ENCODE data around the gene GPS1.
A peak's percentile ranks its signal among the peaks of the same experiment; 100 is the strongest.

The GPS1 gene

DNA sequence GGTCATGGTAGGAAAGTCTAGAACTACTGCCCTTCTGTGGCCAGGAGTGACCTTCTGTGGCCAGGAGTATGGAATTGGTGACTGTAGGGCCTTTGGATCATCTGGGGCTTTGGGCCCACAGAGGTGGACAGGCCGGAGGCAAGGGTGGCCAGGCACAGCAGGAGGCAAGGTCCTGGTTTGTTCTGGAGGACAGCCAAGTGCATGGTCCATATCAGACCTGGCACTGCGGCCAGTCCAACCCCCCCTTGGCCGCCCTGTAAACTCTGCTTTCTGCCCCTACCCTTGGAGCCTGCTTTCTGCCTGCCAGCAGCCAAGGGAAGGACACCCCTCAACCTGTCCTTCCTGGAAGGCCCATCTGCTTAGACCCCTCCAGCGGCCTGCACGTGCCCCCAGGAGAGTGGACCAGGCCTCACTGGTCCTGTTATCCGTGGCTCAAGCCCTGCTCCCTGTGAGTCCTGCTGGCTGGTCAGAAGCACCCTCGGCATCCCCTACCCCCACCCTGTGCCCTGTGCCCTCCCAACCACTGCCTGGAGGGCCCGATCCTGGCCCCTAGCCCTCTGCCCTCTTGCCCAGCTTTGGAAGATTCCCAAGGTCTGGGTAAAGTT lies 11.9 kb upstream of the GPS1 start:
- no peak for DNase-seq (ENCODE audit: low spot score)
- CTCF ChIA-PET, result interaction anchor here (1.8 kb wide), 1 partner anchor 9 kb away, joined by 6 read pairs; no protein-coding TSS in a partner anchor
- POLR2A ChIA-PET (ENCODE audit: low non-redundant PET), result no interaction called here
- TF ChIP-seq, protein P1, sequence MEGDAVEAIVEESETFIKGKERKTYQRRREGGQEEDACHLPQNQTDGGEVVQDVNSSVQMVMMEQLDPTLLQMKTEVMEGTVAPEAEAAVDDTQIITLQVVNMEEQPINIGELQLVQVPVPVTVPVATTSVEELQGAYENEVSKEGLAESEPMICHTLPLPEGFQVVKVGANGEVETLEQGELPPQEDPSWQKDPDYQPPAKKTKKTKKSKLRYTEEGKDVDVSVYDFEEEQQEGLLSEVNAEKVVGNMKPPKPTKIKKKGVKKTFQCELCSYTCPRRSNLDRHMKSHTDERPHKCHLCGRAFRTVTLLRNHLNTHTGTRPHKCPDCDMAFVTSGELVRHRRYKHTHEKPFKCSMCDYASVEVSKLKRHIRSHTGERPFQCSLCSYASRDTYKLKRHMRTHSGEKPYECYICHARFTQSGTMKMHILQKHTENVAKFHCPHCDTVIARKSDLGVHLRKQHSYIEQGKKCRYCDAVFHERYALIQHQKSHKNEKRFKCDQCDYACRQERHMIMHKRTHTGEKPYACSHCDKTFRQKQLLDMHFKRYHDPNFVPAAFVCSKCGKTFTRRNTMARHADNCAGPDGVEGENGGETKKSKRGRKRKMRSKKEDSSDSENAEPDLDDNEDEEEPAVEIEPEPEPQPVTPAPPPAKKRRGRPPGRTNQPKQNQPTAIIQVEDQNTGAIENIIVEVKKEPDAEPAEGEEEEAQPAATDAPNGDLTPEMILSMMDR (conservative IDR thresholded peaks at IDR 0.05; ENCODE audit: low read depth), result no peak
- no peak overlapping the region for H3K27ac ChIP-seq

DNA sequence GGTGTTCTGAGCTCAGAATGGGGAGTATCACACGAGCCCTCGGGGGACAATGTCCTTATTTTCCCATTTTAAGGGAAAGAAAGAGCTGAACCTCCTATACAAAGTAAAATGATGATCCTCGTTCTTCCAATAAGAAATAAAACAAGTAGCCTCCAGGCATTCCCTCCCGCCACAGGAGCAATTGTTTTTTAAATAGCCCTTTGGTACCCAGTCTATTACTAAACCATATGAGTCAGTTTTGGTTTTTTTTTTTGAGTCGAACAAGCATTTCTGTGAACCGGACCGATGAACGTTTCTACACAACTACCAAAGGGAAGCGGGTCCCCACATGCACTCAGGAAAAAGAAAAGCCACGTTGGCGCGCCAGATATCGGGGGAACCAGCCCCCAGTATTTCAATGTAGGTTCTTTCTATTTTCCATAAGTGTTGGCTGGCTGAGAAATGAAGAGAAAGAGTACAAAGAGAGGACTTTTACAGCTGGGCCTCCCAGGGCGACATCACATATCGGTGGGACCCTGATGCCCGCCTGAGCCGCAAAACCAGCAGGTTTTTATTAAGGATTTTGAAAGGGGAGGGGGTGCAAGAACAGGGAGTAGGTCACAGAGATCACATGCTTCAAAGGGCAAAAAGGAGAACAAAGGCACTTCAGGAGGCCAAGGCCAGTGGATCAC lies 10.4 kb upstream of the GPS1 start:
- TF ChIP-seq, protein P1 (conservative IDR thresholded peaks at IDR 0.05; ENCODE audit: low read depth), result no peak
- ChIA-PET CTCF (interaction anchor here (0.6 to 1.8 kb wide), 2 partner anchors 11 to 811 kb away, joined by 3 to 6 read pairs; no protein-coding TSS in a partner anchor), POLR2A (ENCODE audit: low non-redundant PET) (no interaction called here)
- H3K27ac ChIP-seq, result peak overlapping the region; percentile 33
- DNase-seq (ENCODE audit: low spot score), result no peak

DNA sequence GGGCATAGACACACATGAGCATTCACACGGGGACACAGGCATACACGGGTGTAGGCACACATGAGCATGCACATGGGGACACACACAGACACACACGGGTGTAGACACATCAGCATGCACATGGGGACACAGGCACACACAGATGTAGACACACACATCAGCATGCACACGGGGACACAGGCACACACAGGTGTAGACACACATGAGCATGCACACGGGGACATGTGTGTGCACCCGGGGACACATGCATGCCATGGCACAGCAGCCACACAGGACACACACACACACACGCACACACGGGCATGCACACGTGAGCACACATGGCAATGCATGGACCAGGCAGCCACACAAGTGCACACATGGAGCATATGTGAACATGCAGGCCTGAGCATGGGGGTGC lies 9.0 kb upstream of the GPS1 start:
- ChIA-PET POLR2A (ENCODE audit: low non-redundant PET) (no interaction called here), CTCF (interaction anchor here (0.6 to 1.0 kb wide), 3 partner anchors 12 to 27 kb away, joined by 3 to 5 read pairs (median 4); no protein-coding TSS in a partner anchor)
- TF ChIP-seq, protein P1 (conservative IDR thresholded peaks at IDR 0.05; ENCODE audit: low read depth), result no peak
- no peak for DNase-seq (ENCODE audit: low spot score)
- peak overlapping the region; percentile 1; the same call in 1 of the 2 replicates for H3K27ac ChIP-seq

DNA sequence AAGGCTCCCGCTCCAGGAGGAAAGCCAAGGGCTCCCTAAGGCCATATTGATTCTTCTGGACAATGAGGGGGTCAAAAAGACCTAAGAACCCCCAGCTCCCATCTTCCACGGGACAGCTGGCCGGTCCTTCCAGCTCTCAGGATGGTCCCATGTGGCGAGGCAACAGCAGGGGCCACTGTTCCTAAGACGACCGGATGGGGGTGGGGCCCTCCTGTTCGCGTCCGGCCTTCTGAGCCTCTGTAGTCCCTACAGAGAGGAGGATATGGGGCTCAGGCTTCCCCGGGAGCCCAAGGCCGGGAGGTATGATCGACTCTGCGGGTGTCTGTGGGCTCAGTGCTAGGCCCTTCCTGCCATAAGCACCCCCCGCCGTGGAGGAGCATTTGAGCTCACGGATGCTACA lies 8.2 kb upstream of the GPS1 start:
- TF ChIP-seq, protein P1 (conservative IDR thresholded peaks at IDR 0.05; ENCODE audit: low read depth), result no peak
- CTCF ChIA-PET, result interaction anchor here (1.0 kb wide), 1 partner anchor 13 kb away, joined by 3 read pairs; no protein-coding TSS in a partner anchor
- peak overlapping the region; percentile 1; the same call in 1 of the 2 replicates for H3K27ac ChIP-seq
- POLR2A ChIA-PET (ENCODE audit: low non-redundant PET), result interaction anchor here (1.0 kb wide), 1 partner anchor 22 kb away, joined by 3 read pairs; no protein-coding TSS in a partner anchor
- DNase-seq (ENCODE audit: low spot score), result no peak

DNA sequence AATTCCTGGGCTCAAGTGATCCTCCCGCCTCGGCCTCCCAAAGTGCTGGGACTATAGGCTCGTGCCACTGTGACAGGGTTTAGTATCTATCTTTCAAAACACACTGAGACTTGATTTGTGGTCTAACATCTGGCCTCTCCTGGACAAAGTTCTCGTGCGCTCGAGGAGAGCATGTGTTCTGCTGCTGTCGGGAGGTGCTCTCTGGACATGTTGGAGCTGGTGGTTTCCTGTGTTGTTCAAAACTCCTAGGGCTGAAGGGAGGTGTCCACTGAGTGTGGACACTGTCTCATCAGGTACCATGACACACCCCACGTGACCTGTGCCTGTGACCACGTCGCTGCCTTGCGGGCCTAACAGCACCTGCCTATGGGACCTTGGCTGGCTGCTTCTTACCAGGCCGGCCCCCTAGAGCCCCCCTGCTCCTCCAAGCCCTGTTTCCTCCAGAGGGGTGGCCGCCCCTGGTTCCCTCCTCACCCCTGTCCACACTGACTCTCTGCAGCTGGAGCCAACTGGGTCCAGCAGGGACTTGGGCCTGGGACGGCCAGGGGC lies 5.7 kb upstream of the GPS1 start:
- no peak for DNase-seq (ENCODE audit: low spot score)
- H3K27ac ChIP-seq, result peak overlapping the region; percentile 79
- POLR2A ChIA-PET (ENCODE audit: low non-redundant PET), result no interaction called here
- TF ChIP-seq, protein P1 (conservative IDR thresholded peaks at IDR 0.05; ENCODE audit: low read depth), result no peak
- CTCF ChIA-PET, result interaction anchor here (0.7 kb wide), 1 partner anchor 287 kb away, joined by 3 read pairs; no protein-coding TSS in a partner anchor

DNA sequence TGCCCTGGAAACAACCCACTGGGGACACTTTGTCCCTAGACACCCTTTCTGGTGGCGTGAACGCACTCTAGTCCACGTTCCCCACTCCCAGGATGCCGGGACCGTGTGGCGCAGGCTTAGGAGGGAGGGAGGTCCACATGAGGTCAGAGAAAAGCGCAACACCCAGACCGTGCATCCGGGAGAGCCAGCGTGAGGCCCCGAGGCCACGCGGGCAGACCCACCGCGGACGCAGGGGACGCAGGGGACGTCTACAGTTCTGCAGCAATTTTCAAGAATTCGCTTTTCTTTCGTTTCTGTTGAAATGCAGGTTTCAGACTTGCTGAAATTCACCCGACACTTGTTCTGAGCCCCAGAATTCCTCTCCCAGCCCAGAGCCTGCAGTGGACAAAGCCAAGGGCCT lies 4.8 kb upstream of the GPS1 start:
- CTCF ChIA-PET, result no interaction called here
- DNase-seq (ENCODE audit: low spot score), result no peak
- TF ChIP-seq, protein P1 (conservative IDR thresholded peaks at IDR 0.05; ENCODE audit: low read depth), result no peak
- peak overlapping the region; percentile 79 for H3K27ac ChIP-seq
- POLR2A ChIA-PET (ENCODE audit: low non-redundant PET), result no interaction called here

Data from RWPE1 (cell line).